NCI-H82 treated with DMSO at 0.1 percent for 48 hours (cell line): Measurements from ENCODE around the gene BARD1.
"Not testable (repeated sequence)": the region's sequence is repeated elsewhere in the genome, so short reads cannot be mapped to it uniquely, and the experiment has no call there.

Experiments used
- DNase-seq: peaks from one replicate; lab custom pipeline; 2025; ENCODE audit not compliant: unreplicated experiment; lab: John Stamatoyannopoulos, UW

BARD1 gene

GRCh38 chr2:214808981-214809750 lies at the start of gene BARD1:
Gene BARD1, minus strand, starts transcription at chr2:214809683. Its CDS starts 114 bp downstream, at chr2:214809569.
- DNase-seq: no peak

DNA sequence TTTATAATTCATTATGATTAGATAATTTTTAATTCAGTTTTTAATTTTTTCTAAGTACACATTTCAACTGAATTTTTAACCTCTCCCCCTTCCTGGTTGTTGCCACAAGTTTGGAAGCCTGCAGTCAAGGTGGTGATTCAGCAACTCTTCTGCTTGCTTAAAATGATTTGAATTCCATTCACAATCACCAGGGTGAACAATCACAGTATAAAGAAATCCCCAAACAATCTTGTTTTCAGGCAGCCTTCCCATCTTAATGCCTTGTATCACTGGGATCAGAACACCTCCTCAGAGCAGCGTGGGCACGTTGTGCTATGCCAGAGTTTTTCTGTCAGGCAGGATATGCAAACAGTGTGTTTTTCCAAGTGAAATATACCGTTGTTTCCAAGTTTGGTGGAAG lies 46.7 kb upstream of the BARD1 start:
- no peak for DNase-seq

GRCh38 chr2:214853906-214854305 lies 44.4 kb upstream of the BARD1 start:
- no peak for DNase-seq

DNA sequence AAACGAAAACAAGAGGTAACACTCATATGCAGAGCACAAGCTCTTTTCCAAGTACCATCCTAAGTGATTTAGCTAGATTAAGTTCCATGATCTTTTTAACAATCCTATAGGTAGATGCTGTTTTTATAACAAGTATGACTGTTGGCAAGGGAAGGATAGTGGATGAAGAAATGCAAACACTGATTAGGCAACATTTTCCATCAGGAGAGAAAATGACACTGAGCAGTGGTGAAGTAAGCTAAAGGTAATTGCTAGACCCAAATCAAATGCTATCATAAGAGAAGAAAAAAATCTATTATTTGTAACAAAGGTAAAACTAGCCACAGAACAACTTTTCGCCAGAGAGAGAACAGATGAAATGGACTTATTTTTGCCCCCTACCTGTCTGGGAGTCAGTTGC lies 34.3 kb upstream of the BARD1 start:
- DNase-seq: no peak

DNA sequence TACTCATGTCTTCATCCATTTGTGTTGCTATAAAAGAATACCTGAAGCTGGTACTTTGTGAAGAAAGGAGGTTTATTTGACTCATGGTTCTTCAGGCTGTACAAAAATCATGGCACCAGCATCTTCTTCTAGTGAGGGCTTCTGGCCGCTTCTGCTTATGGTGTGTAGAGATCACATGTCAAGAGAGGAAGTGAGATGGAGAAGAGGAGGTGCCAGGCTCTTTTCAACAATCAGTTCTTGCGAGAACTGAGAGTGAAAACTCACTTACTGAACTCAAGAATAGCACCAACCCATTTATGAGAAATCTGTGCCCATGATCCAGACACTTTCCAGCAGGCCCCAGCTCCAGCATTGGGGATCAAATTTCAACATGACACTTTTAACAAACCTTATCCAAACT lies 30.0 kb upstream of the BARD1 start:
- no peak for DNase-seq

- no peak for DNase-seq
These were observed 28.0 kb upstream of the BARD1 start for GRCh38 chr2:214837466-214837865.

GRCh38 chr2:214836568-214836967 lies 27.1 kb upstream of the BARD1 start:
- no peak for DNase-seq

DNA sequence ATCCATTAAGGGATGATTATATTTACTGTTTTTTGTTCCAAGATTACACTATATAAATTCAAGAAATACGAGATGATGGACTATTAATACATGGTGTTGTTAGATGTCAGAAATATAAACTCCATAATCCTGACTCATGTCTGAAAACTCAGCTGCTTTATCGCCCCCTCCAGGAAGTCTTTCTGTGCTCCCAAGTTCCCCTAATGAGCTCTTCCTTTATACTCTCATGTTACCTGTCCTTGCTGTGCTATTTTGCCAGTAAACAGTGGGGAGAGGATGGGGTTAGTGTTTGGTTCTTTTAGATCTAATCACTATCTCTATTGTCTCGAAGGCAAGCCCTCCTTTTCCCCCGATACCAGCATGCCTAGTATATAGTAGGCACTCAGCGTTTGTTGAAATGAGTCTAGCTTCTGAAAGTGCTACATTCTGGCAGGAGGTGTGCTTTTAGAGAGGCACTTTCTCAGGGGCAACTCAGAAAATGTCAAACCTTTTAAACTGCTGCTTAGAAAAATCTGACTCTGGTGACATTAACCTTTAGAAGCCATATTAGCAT lies 21.4 kb upstream of the BARD1 start:
- DNase-seq: peak; percentile 31

GRCh38 chr2:214816008-214816533 lies 6.6 kb upstream of the BARD1 start:
- no peak for DNase-seq

GRCh38 chr2:214810671-214811070 lies 1.2 kb upstream of the BARD1 start:
- DNase-seq: no peak

DNA sequence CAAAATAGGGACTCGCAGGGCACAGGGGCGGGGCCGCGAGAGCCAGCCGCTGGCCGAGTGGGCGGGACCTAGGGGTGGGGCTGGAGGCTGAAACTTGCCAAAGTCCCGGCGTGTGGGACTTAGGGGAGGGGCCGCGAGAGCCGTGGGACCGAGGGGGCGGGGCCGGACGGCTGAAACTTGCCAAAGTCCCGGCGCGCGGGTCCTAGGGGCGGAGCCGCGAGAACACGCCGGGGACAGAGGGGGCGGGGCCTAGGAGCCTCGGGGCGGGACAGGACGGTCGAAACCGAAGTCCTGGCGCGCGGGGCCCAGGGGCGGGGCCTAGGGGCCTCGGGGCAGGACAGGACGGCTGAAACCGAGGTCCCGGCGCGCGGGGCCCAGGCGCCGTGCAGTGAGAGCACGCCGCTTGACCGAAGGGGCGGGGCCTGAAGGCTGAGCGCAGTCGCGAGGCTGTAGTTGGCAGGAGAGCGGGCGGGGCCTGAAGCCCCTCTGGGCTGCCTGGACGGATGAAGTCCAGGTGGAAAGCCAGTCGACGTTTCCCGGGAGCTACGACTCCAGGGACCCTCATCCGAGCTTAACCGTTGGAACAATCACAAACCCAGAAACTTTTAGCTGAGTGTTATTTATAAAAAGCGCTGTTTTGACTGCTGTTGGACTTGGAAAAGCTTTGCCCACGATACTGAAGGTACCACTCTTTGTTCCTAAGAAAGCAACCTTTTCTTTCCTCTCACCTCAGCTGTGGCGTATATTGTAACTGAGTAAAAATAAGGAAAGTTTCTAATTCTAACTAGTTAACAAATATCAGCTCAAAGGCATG lies 475 bp upstream of the BARD1 start:
- DNase-seq: peak; percentile 95

GRCh38 chr2:214807653-214808052 lies 1.8 kb downstream of the BARD1 start:
- DNase-seq: no peak

- DNase-seq: no peak
These were observed 7.6 kb downstream of the BARD1 start for GRCh38 chr2:214801768-214802397.

GRCh38 chr2:214801068-214801467 lies 8.4 kb downstream of the BARD1 start:
- DNase-seq: no peak

DNA sequence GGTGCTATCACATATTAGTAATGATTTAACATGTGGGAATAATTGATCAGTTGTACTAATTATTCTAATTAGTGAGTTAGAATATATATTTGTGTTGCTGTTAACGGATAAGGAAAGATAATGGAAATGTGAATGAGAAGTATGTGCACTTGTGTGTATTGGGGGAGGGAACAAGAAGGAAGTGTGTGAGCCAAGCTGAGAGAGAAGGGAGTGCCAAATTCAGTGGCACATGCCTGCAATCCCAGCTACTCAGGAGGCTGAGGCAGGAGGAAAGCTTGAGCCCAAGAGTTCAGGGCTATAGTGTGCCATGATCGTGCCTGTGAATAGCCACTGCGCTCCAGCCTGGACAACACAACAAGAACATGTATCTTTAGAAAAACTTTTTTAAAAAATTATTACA lies 9.3 kb downstream of the BARD1 start:
- no peak for DNase-seq

- DNase-seq: no peak
These were observed 12.6 kb downstream of the BARD1 start for GRCh38 chr2:214796911-214797310.

DNA sequence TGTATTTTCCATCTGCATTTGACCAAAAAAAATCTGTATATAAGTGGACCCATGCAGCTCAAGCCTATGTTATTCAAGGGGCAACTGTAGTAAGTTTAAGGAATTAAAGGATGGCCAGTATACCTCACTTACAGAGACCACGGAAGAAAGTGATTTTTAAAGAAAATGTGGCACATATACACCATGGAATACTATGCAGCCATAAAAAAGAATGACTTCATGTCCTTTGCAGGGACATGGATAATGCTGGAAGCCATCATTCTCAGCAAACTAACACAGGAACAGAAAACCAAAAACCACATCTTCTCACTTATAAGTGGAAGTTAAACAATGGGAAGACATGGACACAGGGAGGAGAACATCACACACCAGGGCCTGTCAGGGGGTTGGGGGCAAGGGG lies 26.3 kb downstream of the BARD1 start:
- DNase-seq: not testable (repeated sequence)

DNA sequence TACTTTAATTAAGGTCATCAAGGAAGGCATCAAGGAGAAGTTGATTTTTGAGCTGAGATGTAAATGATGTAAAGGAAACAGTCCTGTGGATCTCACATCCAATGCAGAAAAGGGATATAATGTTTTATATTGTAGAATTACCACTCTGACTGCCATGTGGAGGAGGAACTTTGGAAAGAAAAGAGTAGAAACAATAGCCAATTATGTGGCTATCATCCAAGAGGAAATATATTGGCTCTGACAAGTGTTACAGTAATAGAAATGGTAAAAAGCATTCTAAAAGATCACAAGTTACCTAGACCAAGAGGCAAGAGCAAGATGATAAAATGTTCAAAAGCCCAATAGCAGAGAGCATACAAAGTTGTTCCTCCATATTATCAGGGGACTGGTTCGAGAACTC lies 26.8 kb downstream of the BARD1 start:
- DNase-seq: no peak

DNA sequence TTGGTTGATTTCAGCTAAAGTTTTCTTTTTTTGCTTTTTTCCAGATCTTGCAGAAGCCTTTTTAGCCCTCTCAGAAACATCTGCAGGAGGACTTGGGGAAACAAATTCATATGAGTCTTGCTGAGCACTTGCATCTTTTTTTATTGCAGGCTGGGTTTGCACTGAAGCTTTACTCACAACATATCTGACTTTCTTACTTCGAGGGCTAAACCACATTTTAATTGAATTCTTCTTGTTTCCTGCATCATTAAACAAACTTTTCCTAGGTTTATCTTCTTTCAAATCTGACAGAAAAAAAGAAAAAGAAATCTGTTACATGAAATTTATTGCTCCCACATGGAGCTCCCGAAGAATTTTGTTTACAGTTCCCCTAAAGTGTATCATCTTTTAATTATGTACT lies 28.3 kb downstream of the BARD1 start:
- no peak for DNase-seq

DNA sequence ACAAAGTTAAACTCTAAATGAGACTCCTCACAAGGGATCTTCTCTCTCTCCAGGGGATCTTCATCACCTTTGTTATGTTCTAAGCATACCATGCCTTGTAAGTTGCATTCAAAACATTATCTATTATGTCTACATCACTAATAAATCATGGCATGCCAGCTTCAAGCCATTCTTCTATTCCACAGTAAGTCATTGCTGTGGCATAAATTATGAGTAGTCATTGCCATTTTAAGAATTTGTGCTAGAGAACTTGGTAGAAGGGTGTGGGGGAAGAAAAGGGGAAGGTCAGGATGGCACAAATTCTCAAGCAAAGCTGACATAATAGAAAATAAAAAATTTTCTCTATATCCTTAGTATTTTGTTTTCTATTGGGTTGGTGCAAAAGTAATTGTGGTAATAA lies 33.5 kb downstream of the BARD1 start:
- DNase-seq: no peak

- DNase-seq: no peak
These were observed 35.4 kb downstream of the BARD1 start for GRCh38 chr2:214774108-214774507.
